OCI-LY3 (cell line): Measurements from ENCODE around the gene GAS7.

Experiments
- H2AFZ ChIP-seq: fragments of 200-600, 300-600 bp; shearing (Covaris generic); 2 replicates; pipeline ENCODE4 v1.6.0; 2014; ENCODE audit warnings: antibody characterized with exemption, low read depth, low read length
- H3K27ac ChIP-seq: fragments of 200-600, 300-600 bp; sonication (generic); 2 replicates; pipeline ENCODE4 v1.5.1; 2014; ENCODE audit warnings: mild to moderate bottlenecking, low read length, moderate library complexity, mixed read lengths
- H3K27me3 ChIP-seq: fragments of 200-600, 300-600 bp; sonication (generic); 2 replicates; pipeline ENCODE4 v1.6.1; 2014; ENCODE audit warnings: low read depth, low read length, mixed read lengths
- H3K36me3 ChIP-seq: fragments of 200-600, 300-600 bp; sonication (generic); replicated peaks from 2 replicates; pipeline ENCODE3; 2014; ENCODE audit warnings: low read depth, low read length, mixed read lengths
- H3K4me1 ChIP-seq: fragments of 300-600, 200-600 bp; sonication (generic); 2 replicates; pipeline ENCODE4 v1.6.1; 2014; ENCODE audit warnings: low read length, mixed read lengths
- H3K4me2 ChIP-seq: fragments of 200-600, 300-600 bp; sonication (generic); 2 replicates; pipeline ENCODE4 v1.6.1; 2014; ENCODE audit warnings: low read length, mixed read lengths
- H3K4me3 ChIP-seq: fragments of 300-600, 200-600 bp; sonication (generic); 2 replicates; pipeline ENCODE4 v1.5.1; 2014; ENCODE audit warnings: antibody characterized with exemption, mild to moderate bottlenecking, low read length, moderate library complexity
- H3K79me2 ChIP-seq: fragments of 300-600, 200-600 bp; shearing (Covaris generic); 2 replicates; pipeline ENCODE4 v1.6.1; 2014; ENCODE audit warnings: mild to moderate bottlenecking, low read length, mixed read lengths
- H3K9ac ChIP-seq: fragments of 300-600, 200-600 bp; shearing (Covaris generic); 2 replicates; pipeline ENCODE4 v1.6.0; 2014; ENCODE audit warnings: mild to moderate bottlenecking, low read length, moderate library complexity
- H3K9me3 ChIP-seq: fragments of 200-600, 300-600 bp; shearing (Covaris generic); 2 replicates; pipeline ENCODE4 v1.6.1; 2014; ENCODE audit warnings: low read length, mixed read lengths; ENCODE audit not compliant: insufficient read depth
- H4K20me1 ChIP-seq: fragments of 200-600, 300-600 bp; sonication (generic); 2 replicates; pipeline ENCODE4 v1.6.1; 2016; ENCODE audit warnings: low read length, mixed read lengths; ENCODE audit not compliant: insufficient read depth
- CTCF ChIP-seq: fragments of 200-600, 300-600 bp; sonication (generic); IDR thresholded peaks from 2 replicates; pipeline ENCODE4 v1.5.1; 2014; ENCODE audit warnings: antibody characterized with exemption, low read length, low read depth
- EZH2phosphoT487 ChIP-seq: fragments of 200-600 bp; shearing (Covaris generic); IDR thresholded peaks from 2 replicates; pipeline ENCODE4 v1.6.1; 2018; ENCODE audit warnings: antibody characterized with exemption, mixed run types, low read depth

The GAS7 gene

GRCh38 chr17:10238661-10239060 lies 40.3 kb upstream of the GAS7 start:
- H4K20me1 ChIP-seq: no peaks in the 10 kb centered on the region
- TF ChIP-seq EZH2phosphoT487 (no peak), CTCF (no peak)
- no peaks in the 10 kb centered on the region for H3K36me3 ChIP-seq
- H3K4me3 ChIP-seq: no peak overlapping the region
- H3K79me2 ChIP-seq: no peaks in the 10 kb centered on the region
- no peak overlapping the region for H3K27ac ChIP-seq
- H3K4me2 ChIP-seq: no peak overlapping the region
- no peak overlapping the region for H3K9ac ChIP-seq
- H3K9me3 ChIP-seq: no peaks in the 10 kb centered on the region
- no peak overlapping the region for H2AFZ ChIP-seq
- H3K4me1 ChIP-seq: no peaks in the 10 kb centered on the region
- no peaks in the 10 kb centered on the region for H3K27me3 ChIP-seq

DNA sequence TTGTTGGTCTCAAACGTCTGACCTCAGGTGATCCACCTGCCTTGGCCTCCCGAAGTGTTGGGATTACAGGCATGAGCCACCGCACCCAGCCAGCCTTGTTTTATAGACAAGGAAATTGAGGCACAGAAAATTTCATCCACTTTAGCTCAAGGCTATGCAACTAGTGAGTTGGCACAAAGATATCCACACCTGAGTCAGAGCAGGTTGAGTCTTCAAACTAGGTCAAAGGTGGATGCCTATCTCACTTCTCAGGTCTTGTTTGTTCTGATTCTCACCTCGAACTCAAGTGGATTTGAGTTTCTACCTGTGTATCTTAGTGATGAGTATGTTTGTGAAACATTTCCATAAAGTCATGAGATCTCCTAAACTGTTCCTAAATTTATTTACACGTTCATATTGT lies 35.6 kb upstream of the GAS7 start:
- no peak overlapping the region for H3K27ac ChIP-seq
- H3K4me2 ChIP-seq: no peak overlapping the region
- no peaks in the 10 kb centered on the region for H3K36me3 ChIP-seq
- H3K27me3 ChIP-seq: no peaks in the 10 kb centered on the region
- H2AFZ ChIP-seq: no peak overlapping the region
- H3K4me1 ChIP-seq: no peaks in the 10 kb centered on the region
- H3K4me3 ChIP-seq: no peak overlapping the region
- H3K79me2 ChIP-seq: no peaks in the 10 kb centered on the region
- no peak overlapping the region for H3K9ac ChIP-seq
- H4K20me1 ChIP-seq: no peaks in the 10 kb centered on the region
- no peaks in the 10 kb centered on the region for H3K9me3 ChIP-seq
- TF ChIP-seq CTCF: no peak
- TF ChIP-seq EZH2phosphoT487: no peak

DNA sequence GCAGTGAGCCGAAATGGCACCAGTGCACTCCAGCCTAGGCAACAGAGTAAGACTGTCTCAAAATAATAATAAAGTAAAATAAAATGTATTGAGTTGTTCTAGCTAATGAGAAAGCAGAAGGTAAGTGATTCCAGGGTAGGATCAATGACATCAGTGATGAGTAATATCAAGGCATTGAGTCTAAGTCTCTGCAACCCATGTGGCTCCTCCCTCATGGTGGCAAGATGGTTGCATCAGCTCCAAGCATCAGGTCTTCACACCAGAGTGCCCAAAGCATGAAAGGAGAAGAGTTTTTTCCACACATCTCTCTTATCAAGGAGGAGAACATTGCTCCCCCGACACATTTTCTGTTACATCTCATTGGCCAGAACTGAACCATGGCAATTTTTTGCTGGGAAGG lies 34.8 kb upstream of the GAS7 start:
- Histone ChIP-seq H3K79me2 (no peaks in the 10 kb centered on the region), H3K36me3 (no peaks in the 10 kb centered on the region), H4K20me1 (no peaks in the 10 kb centered on the region), H3K27ac (no peak overlapping the region), H3K4me1 (no peaks in the 10 kb centered on the region), H3K4me2 (no peak overlapping the region), H3K9me3 (no peaks in the 10 kb centered on the region), H3K27me3 (no peaks in the 10 kb centered on the region), H3K9ac (no peak overlapping the region), H3K4me3 (no peak overlapping the region), H2AFZ (no peak overlapping the region)
- TF ChIP-seq EZH2phosphoT487 (no peak), CTCF (no peak)

DNA sequence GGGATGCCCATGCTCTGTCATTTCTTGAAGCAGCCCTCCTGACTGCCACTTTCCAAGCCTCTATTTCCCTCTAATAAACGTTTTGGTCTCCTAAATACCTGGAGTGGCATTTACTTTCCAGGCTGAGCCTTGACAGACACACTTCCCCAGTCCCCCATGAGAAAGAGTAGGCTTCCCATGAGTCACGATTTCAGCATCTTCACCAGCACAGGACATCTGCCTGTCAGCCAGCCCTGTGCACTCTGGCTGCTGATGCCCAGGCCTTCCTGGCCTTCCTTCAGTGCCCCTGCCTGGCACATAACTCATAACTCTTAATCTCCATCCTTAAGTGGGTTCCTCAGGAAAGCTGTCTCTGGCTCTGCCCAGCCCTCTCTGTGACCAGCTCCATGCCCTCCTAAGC lies 30.8 kb upstream of the GAS7 start:
- Histone ChIP-seq H3K27me3 (no peaks in the 10 kb centered on the region), H3K4me1 (no peaks in the 10 kb centered on the region), H3K27ac (no peak overlapping the region), H3K9ac (no peak overlapping the region), H3K4me2 (no peak overlapping the region), H3K4me3 (no peak overlapping the region), H3K79me2 (no peaks in the 10 kb centered on the region), H3K9me3 (no peaks in the 10 kb centered on the region), H2AFZ (no peak overlapping the region), H4K20me1 (no peaks in the 10 kb centered on the region), H3K36me3 (no peaks in the 10 kb centered on the region)
- TF ChIP-seq CTCF: no peak
- TF ChIP-seq EZH2phosphoT487: no peak
